OCI-LY7 (cell line): ENCODE measurements around the gene NEK9.

Experiments used
- CTCF ChIP-seq: fragments of 200-600 bp; sonication (generic); conservative IDR thresholded peaks from 2 replicates; pipeline ENCODE4 v1.5.1; 2014; ENCODE audit warnings: mild to moderate bottlenecking, antibody characterized with exemption, low read length, moderate library complexity, mixed read lengths
- EZH2phosphoT487 ChIP-seq: fragments of 200-600 bp; sonication (generic); IDR thresholded peaks from 2 replicates; pipeline ENCODE4 v1.6.1; 2018; ENCODE audit warnings: low read depth, borderline replicate concordance, mild to moderate bottlenecking, mixed run types, antibody characterized with exemption, low read length, moderate library complexity, mixed read lengths

GRCh38 chr14:75048101-75048500 is 78.7 kb downstream of the NEK9 start:
- TF ChIP-seq CTCF (no peak), EZH2phosphoT487 (no peak)
